ENCODE data around the gene MRGPRD.

MRGPRD gene

DNA sequence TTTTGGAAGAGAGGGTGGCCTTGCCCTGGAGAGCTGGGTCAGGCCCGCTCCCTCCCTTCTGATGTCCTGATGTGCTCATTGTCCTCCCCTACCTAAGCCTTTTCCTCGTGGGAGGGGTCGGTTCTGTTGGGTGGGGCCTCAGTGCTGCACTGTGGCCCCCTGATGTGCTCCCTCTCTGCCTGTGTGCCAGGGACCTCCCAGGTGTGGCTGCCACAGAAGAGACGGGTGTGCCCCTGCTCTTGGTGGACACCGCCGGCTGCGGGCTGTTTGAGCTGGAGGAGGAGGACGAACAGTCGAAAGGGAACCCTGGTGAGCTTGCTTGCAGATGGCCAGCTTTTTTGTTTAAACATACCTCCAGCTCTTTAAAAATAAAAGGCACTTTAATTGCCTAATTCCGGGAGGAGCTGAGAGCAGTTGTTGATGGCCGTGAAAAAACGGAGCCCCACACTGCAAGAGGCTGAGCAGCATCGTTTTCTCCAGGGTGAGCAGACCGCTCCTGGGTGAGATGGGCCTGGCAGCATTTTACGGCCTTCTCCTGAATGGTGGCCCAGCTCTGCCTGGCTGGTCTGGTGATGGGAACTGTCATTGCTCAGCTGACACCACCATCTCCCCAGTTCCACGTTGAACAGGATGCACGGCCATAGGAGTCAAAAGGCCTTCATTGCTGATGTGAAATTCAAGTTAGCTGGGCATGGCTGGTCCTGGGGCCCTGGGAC, 47.0 kb downstream of the MRGPRD start:
- DNase-seq (ENCODE audit: extremely low read depth in 1 of 2, low read depth in 1 of 2): no peak

DNA sequence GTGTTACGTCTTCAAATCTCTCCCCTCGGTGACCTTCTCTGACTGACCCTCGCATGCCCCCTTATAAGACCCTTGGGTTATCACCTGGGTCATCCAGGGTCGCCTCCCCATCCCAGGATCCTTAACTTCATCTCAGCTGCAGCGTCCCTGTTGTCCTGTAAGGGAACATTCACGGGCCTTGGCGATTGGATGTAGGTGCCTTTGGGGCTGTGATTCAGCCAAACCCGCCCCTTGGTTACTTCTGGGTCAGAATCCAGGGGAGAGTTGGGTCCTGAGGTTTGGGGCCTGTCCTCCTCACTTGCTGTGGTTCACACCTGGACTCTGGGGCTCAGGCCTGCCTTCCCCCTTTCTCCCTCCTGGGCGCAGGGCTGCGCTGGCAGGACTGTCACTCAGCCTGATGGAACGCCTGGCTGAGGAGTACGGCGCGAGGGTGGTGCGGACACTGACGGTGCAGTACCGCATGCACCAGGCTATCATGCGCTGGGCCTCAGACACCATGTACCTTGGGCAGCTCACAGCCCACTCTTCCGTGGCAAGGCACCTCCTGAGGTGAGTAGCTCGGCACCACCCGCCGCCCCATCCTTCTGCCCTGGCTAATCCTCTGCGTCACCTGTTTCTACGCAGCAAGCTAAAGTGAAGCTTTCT, 47.7 kb downstream of the MRGPRD start:
- DNase-seq (ENCODE audit: extremely low read depth in 1 of 2, low read depth in 1 of 2): no peak

DNA sequence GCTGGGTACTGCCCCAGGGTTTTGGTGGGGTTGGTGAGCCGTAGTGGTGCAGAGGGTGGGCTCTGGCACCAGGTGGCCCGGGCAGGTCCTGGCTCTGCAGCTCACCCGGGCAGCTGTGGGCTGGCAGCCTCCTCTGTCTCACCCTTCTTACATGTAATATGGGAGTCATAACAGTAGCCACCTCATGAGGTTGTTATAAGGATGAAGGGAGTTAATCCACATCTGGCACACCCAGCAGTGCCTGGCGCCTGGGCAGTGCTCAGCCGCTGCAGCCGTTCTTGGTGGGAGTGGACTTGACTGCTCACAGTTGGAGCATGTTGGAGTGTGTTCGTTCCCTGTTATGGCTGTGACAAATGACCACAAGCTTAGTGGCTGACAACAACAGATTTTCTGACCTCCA, 48.4 kb downstream of the MRGPRD start:
- DNase-seq (ENCODE audit: extremely low read depth in 1 of 2, low read depth in 1 of 2): no peak

DNA sequence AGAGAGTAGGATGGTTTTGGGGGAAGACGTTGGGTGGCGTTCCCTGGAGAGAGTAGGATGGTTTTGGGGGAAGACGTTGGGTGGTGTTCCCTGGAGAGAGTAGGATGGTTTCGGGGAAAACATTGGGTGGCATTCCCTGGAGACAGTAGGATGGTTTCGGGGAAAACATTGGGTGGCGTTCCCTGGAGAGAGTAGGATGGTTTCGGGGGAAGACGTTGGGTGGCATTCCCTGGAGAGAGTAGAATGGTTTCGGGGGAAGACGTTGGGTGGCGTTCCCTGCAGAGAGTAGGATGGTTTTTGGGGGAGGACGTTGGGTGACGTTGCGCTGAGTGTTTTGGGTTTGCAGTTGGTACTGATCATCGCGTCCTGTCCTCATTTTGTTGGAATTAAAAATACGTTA, 48.9 kb downstream of the MRGPRD start:
- no peak for DNase-seq (ENCODE audit: extremely low read depth in 1 of 2, low read depth in 1 of 2)

DNA sequence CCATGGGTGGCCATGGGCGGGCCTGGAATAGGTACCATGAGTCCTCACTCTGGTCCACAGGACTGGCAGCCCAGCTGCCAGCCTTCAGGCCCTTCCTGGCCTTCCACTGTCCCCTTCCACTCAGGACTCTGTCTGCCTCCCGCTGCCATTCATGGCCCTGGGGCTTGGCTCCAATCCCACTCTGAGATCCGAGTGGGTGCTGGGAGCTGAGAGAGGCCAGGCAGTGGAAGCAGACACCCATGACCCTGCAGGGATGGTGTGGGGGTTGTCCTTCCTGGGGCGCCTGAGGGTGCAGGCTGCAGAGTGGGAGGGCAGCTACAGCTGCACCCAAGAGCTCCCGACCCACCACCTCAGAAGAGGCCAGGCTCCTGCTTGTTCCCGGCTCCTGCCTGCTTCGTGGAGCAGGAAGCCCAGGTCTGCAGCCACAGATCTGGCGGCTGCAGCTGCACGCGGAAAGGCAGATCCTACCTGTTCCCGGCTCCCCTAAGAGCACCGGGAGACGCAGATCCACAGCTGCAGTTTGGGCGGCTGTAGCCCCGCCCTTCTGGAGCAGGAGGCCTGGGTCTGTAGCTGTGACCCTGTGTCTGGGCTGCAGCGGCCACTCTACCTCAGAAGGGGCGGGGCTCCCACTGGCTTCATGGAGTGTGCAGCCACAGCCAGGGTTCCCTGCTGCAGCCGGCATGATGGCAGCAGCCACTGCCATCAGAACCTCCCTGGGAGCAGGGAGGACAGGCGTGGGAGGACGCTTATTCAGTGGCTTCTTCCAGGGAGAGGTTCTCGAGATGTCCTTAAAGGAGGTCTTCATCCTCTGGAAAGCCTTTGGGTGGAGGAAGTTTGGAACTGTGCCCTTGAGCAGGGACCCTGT, 49.6 kb downstream of the MRGPRD start:
- DNase-seq (ENCODE audit: extremely low read depth in 1 of 2, low read depth in 1 of 2): no peak
